Stimulated activated CD8-positive, alpha-beta memory T cell treated with anti-CD3 and anti-CD28 coated beads, Interleukin-12 subunit alpha, Interleukin-12 subunit beta, amount 100 ng/mL, for 24 hours (primary cell): ENCODE measurements around the gene HOXB5.
A peak's percentile ranks its signal among the peaks of the same experiment; 100 is the strongest.

Experiments used
- DNase-seq: peaks from one replicate; pipeline ENCODE4 v3.0.0-alpha.2; 2020; ENCODE audit errors: extremely low read depth

Gene HOXB5

DNA sequence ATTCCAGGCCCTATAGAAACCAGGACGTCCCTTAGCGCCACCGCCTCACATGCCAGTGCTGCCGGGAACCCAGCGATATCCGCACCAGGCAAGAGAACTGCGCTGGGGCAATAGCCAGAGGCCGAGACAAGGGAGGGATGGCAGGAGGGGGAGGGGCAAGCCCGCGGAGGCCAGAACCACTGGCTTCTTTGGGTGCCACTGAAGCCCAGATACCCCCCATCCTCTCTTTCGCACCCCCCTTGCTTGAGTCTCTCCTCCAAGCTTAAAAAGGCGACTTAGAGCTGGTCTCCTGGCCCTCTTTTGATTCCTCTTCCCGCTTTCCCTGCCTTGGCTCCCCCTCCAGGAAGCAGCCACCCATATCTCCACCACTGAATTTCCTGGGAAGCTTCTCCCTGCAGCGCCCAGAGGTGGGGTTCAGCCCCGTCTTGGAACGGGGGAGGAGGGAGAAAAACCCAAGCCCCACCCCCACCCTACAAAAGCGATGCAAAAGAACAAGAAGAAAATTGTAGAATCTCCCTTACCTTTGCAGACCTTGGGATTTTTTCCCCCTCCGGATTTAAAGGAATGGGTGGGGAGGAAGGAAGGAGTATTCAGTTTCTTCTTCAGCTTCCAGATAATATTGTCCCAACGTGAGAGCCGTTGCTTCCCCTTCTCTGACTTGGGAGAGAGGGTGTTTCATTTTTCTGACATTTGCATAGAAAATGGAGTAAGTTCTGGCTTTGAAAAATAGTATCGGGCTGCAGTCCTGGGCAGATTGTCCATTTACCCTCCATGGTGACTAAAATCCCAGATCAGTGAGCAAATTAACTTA, 10.6 kb upstream of the HOXB5 start:
- DNase-seq = no peak

GRCh38 chr17:48601539-48602425, 8.2 kb upstream of the HOXB5 start:
- no peak for DNase-seq

GRCh38 chr17:48601207-48601538, 7.6 kb upstream of the HOXB5 start:
- DNase-seq = no peak

DNA sequence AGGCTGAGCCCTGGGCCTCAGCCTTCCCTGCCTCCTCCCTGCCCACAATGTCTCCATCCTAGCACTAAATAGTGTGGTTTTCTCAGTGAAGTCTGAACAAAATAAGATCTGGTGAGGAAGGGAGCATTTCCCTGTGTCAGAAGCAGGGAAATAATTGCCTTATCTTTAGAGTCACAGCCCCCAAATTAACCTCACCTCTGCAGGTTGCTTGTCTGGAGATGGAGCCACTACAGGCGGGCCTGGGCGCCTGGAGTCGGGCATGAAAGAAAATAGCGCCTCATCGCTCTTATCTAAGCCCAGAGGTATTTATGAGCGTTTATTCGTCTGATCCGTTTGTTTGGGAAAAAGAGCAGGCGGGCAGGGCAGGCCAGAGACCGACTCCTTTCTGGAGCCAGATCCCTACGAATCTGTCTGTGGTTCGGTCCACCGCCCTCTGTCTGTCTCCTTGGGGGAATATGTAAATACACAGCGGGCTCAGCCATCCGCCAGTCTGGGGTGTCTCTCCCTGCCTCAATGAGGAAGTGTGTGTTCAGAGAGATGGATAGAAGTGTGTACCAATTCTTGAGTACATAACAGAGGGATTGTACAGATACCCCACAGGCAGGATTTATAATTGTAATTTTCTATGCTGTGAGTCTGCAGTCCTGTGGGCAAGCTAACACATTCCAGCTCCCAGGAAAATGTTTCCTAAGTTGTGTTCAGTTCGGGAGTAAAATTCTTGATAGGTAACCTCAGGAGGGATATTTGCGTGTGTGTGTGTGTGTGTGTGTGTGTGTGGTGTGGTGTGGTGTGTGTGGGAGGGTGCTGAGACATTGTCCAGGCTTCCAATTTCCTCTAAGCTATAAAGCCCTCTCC, 6.9 kb upstream of the HOXB5 start:
- DNase-seq = no peak

DNA sequence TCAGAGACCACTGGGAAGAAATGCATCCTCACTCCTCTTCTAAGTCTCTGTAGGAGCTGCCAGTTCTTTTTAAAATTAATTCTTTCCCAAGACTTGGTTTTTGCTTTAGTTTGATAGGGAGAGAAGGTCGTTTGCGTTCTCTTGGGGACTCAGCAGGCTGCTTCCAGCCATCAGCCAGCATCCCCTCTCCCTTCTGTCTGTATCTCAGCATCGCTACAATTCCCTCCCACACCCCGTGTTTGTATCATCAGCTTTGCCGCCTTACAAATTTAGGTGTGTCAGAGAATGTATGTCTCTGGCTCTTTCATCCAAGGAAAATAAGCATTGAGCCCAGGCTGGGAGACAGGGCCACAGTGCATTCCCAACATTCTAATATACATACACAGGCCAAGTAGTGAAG, 5.8 kb upstream of the HOXB5 start:
- DNase-seq = no peak

DNA sequence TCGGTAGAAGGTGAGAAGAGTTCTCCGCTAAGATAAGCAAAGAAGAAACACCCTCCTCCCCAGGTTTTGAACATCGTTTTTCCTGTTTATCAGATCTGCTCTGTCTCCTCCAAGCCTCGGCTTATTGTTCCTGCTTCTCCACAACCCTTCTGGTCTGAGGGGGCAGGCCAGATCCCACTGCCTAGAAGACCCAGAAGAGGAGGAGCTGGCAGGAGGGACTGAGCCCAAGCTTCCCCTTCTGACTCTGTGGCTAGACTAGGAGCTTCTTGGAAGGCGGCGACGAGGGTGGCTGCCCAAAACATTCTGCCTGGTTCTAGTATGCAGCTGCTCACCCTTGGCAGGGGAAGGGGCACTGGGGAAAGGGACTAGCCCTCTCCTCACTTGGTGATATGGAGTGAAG, 5.2 kb upstream of the HOXB5 start:
- no peak for DNase-seq

GRCh38 chr17:48597778-48598631, 4.4 kb upstream of the HOXB5 start:
- DNase-seq = no peak

GRCh38 chr17:48597528-48597777, 3.9 kb upstream of the HOXB5 start:
- DNase-seq = no peak

GRCh38 chr17:48596735-48597527, 3.4 kb upstream of the HOXB5 start:
- DNase-seq = no peak

GRCh38 chr17:48596000-48596734, 2.6 kb upstream of the HOXB5 start:
- no peak for DNase-seq

DNA sequence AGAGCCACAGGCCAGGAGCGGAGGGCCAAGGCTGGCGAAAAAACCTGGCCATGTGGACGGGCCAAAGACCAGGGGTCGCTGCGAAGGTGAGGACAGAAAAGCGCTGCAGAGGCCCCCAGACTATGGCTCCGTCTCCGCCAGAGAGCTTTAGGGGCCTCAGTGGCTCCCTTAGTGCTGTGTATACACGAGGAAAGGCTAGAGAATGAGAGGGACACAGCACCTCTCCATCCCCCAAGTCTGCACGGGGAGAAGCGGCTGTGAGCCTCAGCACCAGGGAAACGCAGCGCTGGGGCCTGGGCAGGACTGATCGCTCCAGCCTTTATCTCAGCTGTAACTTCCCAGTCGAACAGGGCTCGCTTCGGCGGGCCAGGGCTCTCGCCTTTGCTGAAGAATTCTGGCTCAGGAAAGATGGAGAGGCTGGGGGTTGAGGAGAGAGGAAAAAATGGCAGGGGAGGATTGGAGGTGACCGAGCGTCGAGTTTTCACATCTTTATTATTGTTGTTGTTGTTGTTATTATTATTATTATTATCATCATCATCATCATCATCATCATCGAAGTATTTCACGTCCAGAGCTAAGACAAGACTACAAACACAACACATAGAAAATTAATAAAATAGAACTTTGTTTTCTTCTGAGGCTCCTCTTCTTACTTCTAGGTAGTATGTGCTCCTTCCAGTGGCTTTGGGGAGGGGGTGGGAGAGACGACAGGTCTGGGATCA, 1.9 kb upstream of the HOXB5 start:
- no peak for DNase-seq

GRCh38 chr17:48594538-48595277, 1.1 kb upstream of the HOXB5 start:
- no peak for DNase-seq

GRCh38 chr17:48593840-48594537, 410 bp upstream of the HOXB5 start:
- DNase-seq = peak; percentile 52

DNA sequence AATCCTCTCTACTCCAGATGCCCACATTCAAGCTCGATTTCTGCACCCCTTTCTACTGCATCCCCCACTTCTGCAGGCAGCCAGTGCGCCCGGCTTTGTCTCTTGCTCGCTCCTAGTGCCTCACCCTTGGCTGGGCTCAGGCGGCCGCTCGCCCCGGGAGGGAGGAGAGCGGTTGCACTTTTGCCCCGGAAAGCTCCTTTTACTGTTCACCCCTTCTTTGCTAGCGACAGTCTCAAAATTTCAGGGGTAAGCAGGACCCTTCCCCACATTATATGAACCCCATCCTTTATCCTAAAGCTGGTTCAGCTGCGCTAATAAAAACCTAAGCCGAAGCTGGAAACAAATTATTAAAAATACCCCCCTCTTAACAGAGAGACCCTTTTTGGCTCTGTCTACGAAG, 1.0 kb downstream of the HOXB5 start:
- no peak for DNase-seq

DNA sequence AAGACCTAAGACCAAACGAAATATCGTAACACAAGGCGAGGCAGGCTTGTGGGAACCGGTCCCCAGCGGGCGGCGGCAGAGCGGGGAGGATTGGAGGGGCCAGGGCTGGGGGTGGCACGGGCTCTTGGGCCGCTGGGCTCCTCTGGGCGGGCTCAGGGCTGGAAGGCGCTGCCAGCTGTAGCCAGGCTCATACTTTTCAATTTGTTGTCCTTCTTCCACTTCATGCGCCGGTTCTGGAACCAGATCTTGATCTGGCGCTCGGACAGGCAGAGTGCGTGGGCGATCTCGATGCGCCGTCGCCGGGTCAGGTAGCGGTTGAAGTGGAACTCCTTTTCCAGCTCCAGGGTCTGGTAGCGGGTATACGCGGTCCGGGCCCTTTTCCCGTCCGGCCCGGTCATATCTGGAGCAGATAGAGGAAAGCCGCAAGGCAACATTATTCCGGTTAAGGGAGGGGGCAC, 1.5 kb downstream of the HOXB5 start:
- DNase-seq = no peak

GRCh38 chr17:48591255-48592056, 2.1 kb downstream of the HOXB5 start:
- no peak for DNase-seq

DNA sequence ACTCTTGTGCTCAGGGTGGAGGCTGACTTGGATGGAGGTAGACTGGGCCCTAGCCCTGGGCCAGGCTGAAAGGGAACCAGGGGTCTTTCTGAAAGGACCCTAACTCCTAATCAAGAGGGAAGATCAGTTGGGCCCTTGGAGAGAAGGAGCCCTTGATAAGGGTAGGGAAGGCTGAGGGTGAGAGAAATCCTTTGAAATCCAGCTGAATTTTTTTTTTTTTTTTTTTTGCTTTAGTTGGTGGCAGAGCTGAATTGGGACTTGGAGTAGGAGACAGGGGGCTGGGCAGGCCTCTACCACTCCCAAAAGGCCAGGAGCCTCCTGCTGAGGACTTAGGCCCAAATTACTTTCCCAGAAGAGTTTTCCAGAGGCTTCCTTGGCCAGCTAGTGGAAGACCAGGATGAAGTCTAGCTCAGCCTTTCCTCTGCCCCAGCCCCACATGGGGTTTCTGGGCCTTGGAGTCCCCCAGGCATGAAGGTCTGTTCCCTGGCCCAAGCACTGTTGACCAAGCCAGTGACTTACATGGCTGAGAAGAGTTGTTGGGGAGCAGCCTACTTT, 2.9 kb downstream of the HOXB5 start:
- no peak for DNase-seq
